HG03565 (cell line): ENCODE data around the gene FGF21.
"Not testable (repeated sequence)": the region's sequence is repeated elsewhere in the genome, so short reads cannot be mapped to it uniquely, and the experiment has no call there.

Experiments
- ATAC-seq: cut with Tn5 transposase; IDR thresholded peaks from one replicate; pipeline ENCODE4 v1.9.1; 2021; ENCODE audit warnings: mild to moderate bottlenecking, moderate library complexity; ENCODE audit not compliant: unreplicated experiment

FGF21 gene

GRCh38 chr19:48786422-48786821 lies 31.1 kb downstream of the FGF21 start:
- not testable (repeated sequence) for ATAC-seq

GRCh38 chr19:48787331-48787730 lies 32.0 kb downstream of the FGF21 start:
- ATAC-seq: not testable (repeated sequence)

DNA sequence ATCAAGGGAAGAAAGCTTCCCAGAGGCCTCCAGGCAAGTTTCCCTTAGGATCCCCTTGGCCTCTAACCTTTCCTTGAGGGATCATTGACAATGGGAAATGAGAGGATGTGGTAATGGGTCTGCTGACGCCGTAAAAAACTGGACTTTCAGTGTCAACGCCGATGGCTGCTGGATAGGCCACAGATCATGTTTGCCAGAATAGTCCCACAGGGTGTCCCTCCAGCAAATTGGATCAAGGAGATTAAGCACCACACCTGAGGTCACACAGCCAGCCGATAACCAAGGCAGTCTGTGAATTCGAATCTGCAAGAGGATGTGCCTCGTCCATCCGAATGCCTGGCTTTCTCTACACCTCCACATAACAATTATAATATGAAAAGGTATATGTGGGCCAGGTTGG lies 37.9 kb downstream of the FGF21 start:
- ATAC-seq: no peak

- ATAC-seq: no peak
Measured at GRCh38 chr19:48794291-48794690, 39.0 kb downstream of the FGF21 start.

- peak; percentile 72 for ATAC-seq
Measured at GRCh38 chr19:48795055-48795684, 39.8 kb downstream of the FGF21 start.

GRCh38 chr19:48795685-48796070 lies 40.4 kb downstream of the FGF21 start:
- no peak for ATAC-seq

DNA sequence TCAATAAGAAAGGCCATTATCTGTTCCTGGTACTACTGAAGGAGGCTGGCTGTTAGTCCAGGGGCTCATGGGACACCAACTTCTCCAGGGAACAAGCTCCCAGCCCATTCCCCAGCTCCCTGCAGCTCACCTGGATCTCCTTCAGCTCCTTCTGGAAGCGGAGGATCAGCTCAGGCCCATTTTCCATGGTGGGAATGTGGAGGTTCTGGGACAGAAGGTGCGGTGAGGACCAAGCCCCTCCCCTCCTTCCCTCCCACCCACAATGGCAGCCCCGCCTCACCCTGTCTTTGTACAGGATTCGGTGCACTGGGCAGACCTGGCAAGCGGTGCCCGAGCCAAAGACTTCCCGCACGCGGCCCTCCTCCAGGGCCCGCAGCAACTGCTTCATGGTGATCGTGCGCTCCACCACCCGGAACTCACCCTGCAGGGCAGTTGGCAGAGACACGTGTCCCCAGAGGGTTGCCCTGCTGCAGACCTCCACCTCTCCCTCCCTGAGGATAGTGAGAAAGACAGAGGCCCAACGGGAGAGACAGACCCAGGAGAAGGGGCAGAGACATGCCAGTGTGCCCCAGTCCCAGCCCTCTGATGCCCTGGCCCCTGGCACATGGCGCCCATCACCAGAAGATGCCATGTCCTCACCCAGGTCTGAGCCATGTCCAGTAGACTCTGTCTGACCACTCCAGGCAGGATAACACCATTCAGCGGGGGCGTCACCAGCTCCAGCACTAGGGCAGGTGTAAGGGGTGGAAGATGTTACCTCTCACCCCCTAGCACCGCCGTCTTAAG lies 41.2 kb downstream of the FGF21 start:
- no peak for ATAC-seq

GRCh38 chr19:48797103-48797502 lies 41.8 kb downstream of the FGF21 start:
- ATAC-seq: no peak

- ATAC-seq: no peak
Measured at GRCh38 chr19:48798937-48799336, 43.6 kb downstream of the FGF21 start.

DNA sequence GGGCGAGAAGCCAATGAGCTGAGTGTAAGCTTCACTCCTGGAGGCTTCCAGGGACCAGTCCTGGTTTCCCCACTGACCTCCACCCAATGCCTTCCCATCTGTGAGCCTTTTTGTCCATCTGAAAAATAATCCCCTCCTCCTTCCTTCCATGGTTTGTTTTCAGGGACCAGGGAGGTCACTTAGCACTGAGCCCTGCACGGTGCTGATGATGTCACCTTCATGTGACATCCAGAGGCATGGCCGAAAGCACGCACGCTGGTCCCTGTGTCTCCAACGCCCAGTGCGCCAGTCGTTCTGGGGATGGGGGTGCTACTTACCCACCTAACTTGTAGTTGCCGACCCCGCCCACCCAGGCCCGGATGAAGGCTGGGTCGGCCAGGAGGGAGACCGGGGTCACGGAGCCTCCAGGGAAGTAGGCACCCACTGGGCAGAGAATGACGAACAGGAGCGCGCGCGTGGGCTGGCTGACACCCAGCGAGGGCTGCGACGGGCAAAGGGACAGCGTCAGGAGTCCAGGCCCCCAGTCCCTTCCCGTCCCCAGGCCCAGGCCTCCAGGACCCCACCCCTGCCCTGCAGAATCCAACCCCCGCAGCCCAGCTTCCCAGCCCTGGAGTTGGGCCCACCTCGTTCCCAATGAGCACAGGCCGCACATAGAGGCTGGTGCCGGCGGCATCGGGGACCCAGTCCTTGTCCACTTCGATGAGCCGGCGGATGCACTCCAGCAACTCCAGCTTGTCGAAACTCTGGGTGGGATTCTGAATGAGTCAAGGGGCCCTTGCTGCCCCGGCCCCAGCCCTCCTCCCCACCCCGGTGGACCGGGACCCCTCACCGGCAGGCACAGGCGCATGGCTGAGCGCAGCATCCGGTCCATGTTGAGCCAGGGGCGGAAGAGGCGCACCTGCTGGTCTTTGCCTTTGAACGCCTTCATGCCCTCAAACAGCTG lies 44.3 kb downstream of the FGF21 start:
- no peak for ATAC-seq

GRCh38 chr19:48802623-48803022 lies 47.3 kb downstream of the FGF21 start:
- ATAC-seq: no peak

DNA sequence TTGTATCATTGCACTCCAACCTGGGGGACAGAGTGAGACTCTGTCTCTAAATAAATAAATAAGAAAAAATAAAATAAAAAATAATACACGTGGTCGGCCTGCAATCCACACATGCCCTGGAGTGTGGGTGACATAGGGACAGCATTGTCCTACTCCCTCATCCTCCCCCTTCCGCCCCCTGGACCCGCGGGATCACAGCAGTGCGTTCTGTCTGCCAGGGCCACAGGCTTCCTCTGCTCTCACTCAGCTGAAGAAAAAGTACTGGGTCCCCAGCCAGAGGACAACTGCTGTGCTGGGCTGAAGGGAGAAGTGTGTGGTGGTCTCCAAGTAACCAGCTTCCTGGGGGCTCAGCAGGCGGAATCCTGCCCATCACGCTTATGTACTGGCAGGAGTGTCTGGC lies 49.2 kb downstream of the FGF21 start:
- no peak for ATAC-seq

GRCh38 chr19:48805452-48805851 lies 50.1 kb downstream of the FGF21 start:
- no peak for ATAC-seq

GRCh38 chr19:48806518-48806817 lies 51.1 kb downstream of the FGF21 start:
- ATAC-seq: no peak

- ATAC-seq: no peak
Measured at GRCh38 chr19:48806818-48807589, 51.7 kb downstream of the FGF21 start.

GRCh38 chr19:48807590-48808308 lies 52.4 kb downstream of the FGF21 start:
- no peak for ATAC-seq
